ENCODE measurements around the gene DTNB.

DTNB gene

GRCh38 chr2:25480561-25480960 lies 192.8 kb downstream of the DTNB start:
- Histone ChIP-seq H3K27me3 (ENCODE audit: low read depth, low read length) (no peaks in the 10 kb centered on the region), H3K36me3 (replicated peaks; ENCODE audit: low read depth, low read length) (peaks cover 2% of the 10 kb centered on the region), H4K20me1 (ENCODE audit: insufficient read depth, low read length) (no peaks in the 10 kb centered on the region), H3K27ac (ENCODE audit: low read length) (no peak overlapping the region), H3K79me2 (ENCODE audit: low read length) (no peaks in the 10 kb centered on the region), H3K4me3 (ENCODE audit: low read length) (no peak overlapping the region), H3K9ac (ENCODE audit: low read length) (no peak overlapping the region), H2AFZ (ENCODE audit: low read depth, low read length) (no peak overlapping the region), H3K4me1 (ENCODE audit: low read length) (peaks cover 37% of the 10 kb centered on the region), H3K4me2 (ENCODE audit: low read length) (no peak overlapping the region), H3K9me3 (ENCODE audit: insufficient read depth, low read length) (no peaks in the 10 kb centered on the region)
- no peak for TF ChIP-seq CTCF (IDR thresholded peaks at IDR 0.05; ENCODE audit: low read depth, low read length)
- no peak for TF ChIP-seq EZH2phosphoT487 (IDR thresholded peaks at IDR 0.05; ENCODE audit: low read depth)

- no peak overlapping the region for H3K4me3 ChIP-seq (ENCODE audit: low read length)
- TF ChIP-seq EZH2phosphoT487 (IDR thresholded peaks at IDR 0.05; ENCODE audit: low read depth) (no peak), CTCF (IDR thresholded peaks at IDR 0.05; ENCODE audit: low read depth, low read length) (no peak)
- no peaks in the 10 kb centered on the region for H3K79me2 ChIP-seq (ENCODE audit: low read length)
Measured at GRCh38 chr2:25479761-25480160, 193.6 kb downstream of the DTNB start.

GRCh38 chr2:25478736-25479135 lies 194.6 kb downstream of the DTNB start:
- Histone ChIP-seq H3K27me3 (ENCODE audit: low read depth, low read length) (no peaks in the 10 kb centered on the region), H3K4me3 (ENCODE audit: low read length) (no peak overlapping the region), H4K20me1 (ENCODE audit: insufficient read depth, low read length) (no peaks in the 10 kb centered on the region), H3K27ac (ENCODE audit: low read length) (no peak overlapping the region), H3K79me2 (ENCODE audit: low read length) (no peaks in the 10 kb centered on the region), H2AFZ (ENCODE audit: low read depth, low read length) (no peak overlapping the region), H3K4me1 (ENCODE audit: low read length) (peaks cover 25% of the 10 kb centered on the region), H3K9ac (ENCODE audit: low read length) (no peak overlapping the region), H3K9me3 (ENCODE audit: insufficient read depth, low read length) (peaks cover 7% of the 10 kb centered on the region; the same call in 1 of the 2 replicates), H3K36me3 (replicated peaks; ENCODE audit: low read depth, low read length) (peaks cover 11% of the 10 kb centered on the region), H3K4me2 (ENCODE audit: low read length) (no peak overlapping the region)
- TF ChIP-seq EZH2phosphoT487 (IDR thresholded peaks at IDR 0.05; ENCODE audit: low read depth), result no peak
- no peak for TF ChIP-seq CTCF (IDR thresholded peaks at IDR 0.05; ENCODE audit: low read depth, low read length)

More at GRCh38 chr2:25479761-25480160, 193.6 kb downstream of the DTNB start:
- Histone ChIP-seq H3K36me3 (replicated peaks; ENCODE audit: low read depth, low read length) (peaks cover 9% of the 10 kb centered on the region), H3K27me3 (ENCODE audit: low read depth, low read length) (no peaks in the 10 kb centered on the region), H3K9ac (ENCODE audit: low read length) (no peak overlapping the region), H2AFZ (ENCODE audit: low read depth, low read length) (no peak overlapping the region), H4K20me1 (ENCODE audit: insufficient read depth, low read length) (no peaks in the 10 kb centered on the region), H3K4me1 (ENCODE audit: low read length) (peaks cover 36% of the 10 kb centered on the region), H3K27ac (ENCODE audit: low read length) (no peak overlapping the region), H3K9me3 (ENCODE audit: insufficient read depth, low read length) (peaks cover 7% of the 10 kb centered on the region; the same call in 1 of the 2 replicates), H3K4me2 (ENCODE audit: low read length) (no peak overlapping the region)

GRCh38 chr2:25473758-25474340 lies 199.5 kb downstream of the DTNB start:
- Histone ChIP-seq H3K9me3 (ENCODE audit: insufficient read depth, low read length) (peaks cover 7% of the 10 kb centered on the region; the same call in 1 of the 2 replicates), H3K4me2 (ENCODE audit: low read length) (no peak overlapping the region), H4K20me1 (ENCODE audit: insufficient read depth, low read length) (no peaks in the 10 kb centered on the region), H2AFZ (ENCODE audit: low read depth, low read length) (no peak overlapping the region), H3K36me3 (replicated peaks; ENCODE audit: low read depth, low read length) (peaks cover 11% of the 10 kb centered on the region), H3K9ac (ENCODE audit: low read length) (no peak overlapping the region), H3K4me1 (ENCODE audit: low read length) (no peaks in the 10 kb centered on the region), H3K4me3 (ENCODE audit: low read length) (no peak overlapping the region), H3K79me2 (ENCODE audit: low read length) (no peaks in the 10 kb centered on the region), H3K27me3 (ENCODE audit: low read depth, low read length) (no peaks in the 10 kb centered on the region), H3K27ac (ENCODE audit: low read length) (no peak overlapping the region)
- TF ChIP-seq EZH2phosphoT487 (IDR thresholded peaks at IDR 0.05; ENCODE audit: low read depth), result no peak
